ENCODE results near the gene SMAD3.

- TF ChIP-seq CTCF (conservative IDR thresholded peaks at IDR 0.05; ENCODE audit: low read depth, low read length), result no peak
- TF ChIP-seq MAFK (IDR thresholded peaks at IDR 0.05; ENCODE audit: low read depth, low read length), result no peak
- TF ChIP-seq FOS (IDR thresholded peaks at IDR 0.05; ENCODE audit: low read depth, low read length), result no peak
Measured at GRCh38 chr15:67066959-67067853, 1.8 kb downstream of the SMAD3 start.
